NCI-H146 treated with DMSO at 0.1 percent for 48 hours (cell line): ENCODE results near the gene PCDH9.

Experiments used
- DNase-seq: peaks from one replicate; lab custom pipeline; 2025; ENCODE audit not compliant: unreplicated experiment; lab: John Stamatoyannopoulos, UW

Gene PCDH9

DNA sequence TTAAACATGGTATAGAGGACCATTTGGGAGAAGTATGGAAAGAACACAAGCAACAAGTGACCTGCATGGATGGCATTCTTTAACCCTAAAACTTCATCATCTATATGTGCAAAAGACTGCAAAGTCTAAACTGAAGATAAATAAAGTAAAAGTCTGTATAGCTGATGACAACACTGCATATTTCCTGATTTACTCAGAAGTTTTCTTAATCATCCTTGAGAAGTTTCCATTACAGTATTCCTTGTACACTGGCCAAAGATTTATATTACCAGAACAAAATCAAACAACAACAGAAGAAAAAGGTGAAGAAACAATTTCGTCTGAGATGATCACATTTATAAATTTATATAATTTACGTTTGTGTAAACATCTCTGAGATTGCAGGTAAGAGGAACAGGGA, 805.7 kb downstream of the PCDH9 start:
- DNase-seq, result no peak

GRCh38 chr13:66415444-66415843, 814.7 kb downstream of the PCDH9 start:
- DNase-seq, result no peak

DNA sequence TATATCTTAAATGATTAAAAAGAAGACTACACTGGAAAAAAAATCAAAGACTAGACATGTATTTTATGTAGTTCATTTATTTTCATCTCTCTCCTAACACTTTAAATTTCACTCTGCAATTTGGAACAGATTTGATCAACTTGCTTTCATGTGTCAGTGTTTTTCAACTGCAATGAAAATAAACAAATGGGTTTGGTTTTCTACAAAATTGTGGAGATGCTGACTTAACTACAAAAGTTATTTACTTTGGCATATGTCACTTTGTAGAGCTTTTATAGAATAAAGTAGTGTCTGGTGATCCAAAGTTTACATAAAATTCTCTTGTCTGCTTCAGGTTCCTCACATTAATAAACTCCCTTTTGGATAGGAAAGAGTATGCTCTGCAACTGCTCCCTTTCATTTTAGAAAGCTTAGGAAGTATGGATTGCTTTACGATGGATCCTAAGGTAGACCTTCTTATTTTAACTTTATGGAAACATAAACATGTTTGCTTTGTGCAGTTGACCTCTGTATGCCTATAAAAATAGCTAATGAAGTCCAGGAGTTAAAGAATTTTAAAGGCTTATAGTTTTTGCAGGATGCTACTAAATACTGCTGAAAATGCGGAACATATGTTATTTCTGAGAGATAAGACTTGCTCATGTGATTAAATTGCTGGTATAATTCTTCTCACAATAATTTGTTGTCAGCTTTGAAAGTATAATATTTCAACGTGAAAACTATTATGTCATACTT, 815.9 kb downstream of the PCDH9 start:
- DNase-seq, result no peak

GRCh38 chr13:66410314-66410713, 819.8 kb downstream of the PCDH9 start:
- DNase-seq, result no peak

DNA sequence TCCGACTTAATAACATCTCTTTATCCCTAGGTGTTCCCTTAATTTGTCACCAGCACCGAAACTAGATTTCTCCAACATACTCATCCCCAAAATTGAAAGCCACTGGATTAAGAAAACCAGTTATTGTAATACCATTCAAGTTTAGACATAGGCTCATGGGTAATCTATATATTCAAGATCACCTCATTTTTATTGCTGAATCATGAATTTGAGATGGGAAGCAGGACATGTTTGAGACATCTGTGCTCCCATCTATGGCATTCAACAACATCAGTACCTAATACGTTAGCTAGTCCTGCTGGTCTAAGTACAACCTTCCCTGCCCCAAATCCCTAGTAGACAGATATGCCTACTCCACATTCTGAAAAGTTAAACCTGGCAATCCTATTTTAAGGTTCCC, 820.6 kb downstream of the PCDH9 start:
- no peak for DNase-seq

DNA sequence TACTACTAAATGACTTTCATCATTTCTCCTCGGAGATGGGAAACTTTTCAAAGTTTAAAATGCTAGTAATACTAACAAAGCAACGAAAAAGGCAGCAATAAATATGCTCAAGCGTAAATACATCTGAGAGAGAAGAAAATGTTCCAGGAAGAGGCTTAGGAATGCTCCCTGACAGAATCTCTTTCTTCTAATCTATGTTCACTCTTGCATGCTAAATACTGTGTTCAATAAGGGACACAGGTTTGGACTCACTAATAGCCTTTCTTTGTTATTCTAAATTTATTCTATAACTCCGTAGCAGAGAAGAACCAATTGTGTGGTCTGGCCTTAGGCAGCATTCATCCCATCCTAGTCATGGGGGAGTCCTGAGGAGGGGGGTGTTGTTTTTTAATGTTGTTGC, 823.0 kb downstream of the PCDH9 start:
- no peak for DNase-seq

GRCh38 chr13:66405908-66406802, 824.0 kb downstream of the PCDH9 start:
- DNase-seq, result no peak

GRCh38 chr13:66402546-66402945, 827.6 kb downstream of the PCDH9 start:
- no peak for DNase-seq

- DNase-seq, result no peak
Observed at GRCh38 chr13:66402066-66402465, 828.1 kb downstream of the PCDH9 start.

DNA sequence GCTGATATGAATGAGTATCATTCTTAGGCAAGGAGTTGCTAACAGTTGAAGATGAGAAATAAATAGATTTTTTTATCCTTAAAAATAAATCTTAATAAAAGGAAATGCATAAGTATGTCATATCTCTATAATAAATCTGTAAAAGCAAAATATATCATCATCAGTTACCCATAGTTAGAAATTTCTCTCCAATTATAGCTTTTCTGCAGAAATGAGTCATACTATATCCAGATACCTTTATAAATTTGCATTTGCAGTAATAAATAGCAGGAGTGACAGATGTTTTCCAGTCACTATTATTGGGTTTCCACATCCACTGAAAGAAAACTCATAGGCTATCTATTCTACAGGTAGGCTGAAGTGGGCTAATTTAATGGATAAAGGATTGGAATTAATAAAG, 829.8 kb downstream of the PCDH9 start:
- DNase-seq, result no peak

- no peak for DNase-seq
Observed at GRCh38 chr13:66399873-66400272, 830.3 kb downstream of the PCDH9 start.

GRCh38 chr13:66397133-66397532, 833.0 kb downstream of the PCDH9 start:
- DNase-seq, result no peak

GRCh38 chr13:66391322-66391721, 838.8 kb downstream of the PCDH9 start:
- no peak for DNase-seq

DNA sequence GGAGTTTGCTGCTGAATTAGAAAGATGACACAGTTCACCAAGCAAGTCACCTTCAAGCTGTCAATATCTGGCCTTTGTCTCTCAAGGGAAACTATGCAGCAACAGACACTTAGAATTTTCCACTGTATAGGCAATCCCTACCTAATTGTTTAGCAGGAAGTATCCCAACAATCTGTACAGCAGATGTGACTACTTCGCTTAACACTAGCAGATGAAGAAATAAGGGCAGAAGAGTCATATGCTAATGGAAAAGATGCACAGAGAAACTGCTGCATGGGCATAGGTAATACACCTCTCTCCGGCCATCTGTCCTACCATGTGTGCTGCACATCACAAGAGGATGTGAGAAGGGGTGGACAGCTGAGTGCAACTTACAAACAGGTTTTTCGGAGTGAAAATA, 851.2 kb downstream of the PCDH9 start:
- no peak for DNase-seq

GRCh38 chr13:66377569-66377968, 852.6 kb downstream of the PCDH9 start:
- DNase-seq, result no peak

- DNase-seq, result no peak
Observed at GRCh38 chr13:66375756-66376155, 854.4 kb downstream of the PCDH9 start.

DNA sequence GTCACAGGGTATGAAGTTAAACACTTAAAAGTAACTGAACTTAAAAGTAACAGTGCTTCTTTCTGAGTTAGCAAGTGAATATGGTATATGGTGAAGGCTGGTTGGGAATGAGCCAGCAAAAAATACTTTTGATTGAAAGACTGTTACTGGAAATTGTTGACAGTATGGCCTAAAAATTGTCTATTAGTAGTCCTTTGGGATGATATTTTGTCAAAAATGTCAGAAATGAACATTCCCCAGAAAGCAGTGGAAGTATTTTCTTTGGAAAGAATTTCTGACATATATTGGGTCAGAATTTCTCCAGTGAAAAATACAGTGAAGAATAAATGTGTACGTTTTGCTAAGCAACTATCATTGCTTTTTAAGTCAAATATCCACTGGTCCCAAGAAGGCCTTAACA, 860.5 kb downstream of the PCDH9 start:
- DNase-seq, result no peak

- no peak for DNase-seq
Observed at GRCh38 chr13:66367356-66367755, 862.8 kb downstream of the PCDH9 start.

DNA sequence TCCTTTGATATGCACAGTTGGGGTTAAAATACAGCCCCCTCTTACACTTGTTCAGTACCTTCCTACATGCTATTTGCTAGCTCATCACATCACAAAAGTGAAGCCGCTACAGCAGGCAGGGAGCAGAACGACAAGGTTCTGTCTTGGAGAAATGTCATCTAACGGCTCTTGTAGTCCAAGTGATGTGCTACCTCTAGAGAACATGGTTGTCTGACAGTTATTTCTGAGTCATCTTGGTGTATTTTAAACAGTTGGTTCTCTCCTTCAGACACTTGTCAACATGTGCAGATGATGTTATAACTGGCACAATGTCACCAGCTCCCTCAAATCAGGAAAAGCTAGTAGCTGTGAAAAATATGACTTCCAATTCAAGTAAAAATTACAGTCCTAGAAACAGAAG, 865.0 kb downstream of the PCDH9 start:
- DNase-seq, result no peak

GRCh38 chr13:66364346-66364745, 865.8 kb downstream of the PCDH9 start:
- DNase-seq, result no peak

GRCh38 chr13:66362485-66362884, 867.7 kb downstream of the PCDH9 start:
- no peak for DNase-seq

GRCh38 chr13:66359910-66360552, 870.1 kb downstream of the PCDH9 start:
- no peak for DNase-seq
